ENCODE measurements around the gene SLC32A1. TPM values are rescaled to one million over a fixed set of nuclear protein-coding genes. Genes with fewer than 3 reads are reported as not detected.

The SLC32A1 gene
- total RNA-seq, 1 experiment from 2014 or later = 0.09 TPM

- ChIA-PET POLR2A (no interaction called here), CTCF (interaction anchor here (1.2 to 4.6 kb wide), 5 partner anchors 15 to 51 kb away, joined by 4 to 18 read pairs (median 6); partner anchors contain the start of gene SLC32A1)
- Mint-ChIP-seq H3K4me3 (no peak overlapping the region), H3K27me3 (ENCODE audit: low read depth) (peaks cover 88% of the 10 kb centered on the region), H3K9me3 (no peaks in the 10 kb centered on the region), H3K4me1 (no peaks in the 10 kb centered on the region), H3K36me3 (no peaks in the 10 kb centered on the region), H3K27ac (no peak overlapping the region)
- TF ChIP-seq CBFB (CRISPR knock-in tag; IDR thresholded peaks at IDR 0.05; ENCODE audit: low read depth) = no peak
- no peak for TF ChIP-seq ZSCAN18 (CRISPR knock-in tag; IDR thresholded peaks at IDR 0.05)
- TF ChIP-seq TP53 (CRISPR knock-in tag; IDR thresholded peaks at IDR 0.05) = no peak
- TF ChIP-seq GABPB1 (CRISPR knock-in tag; IDR thresholded peaks at IDR 0.05) = no peak
- TF ChIP-seq MLX (CRISPR knock-in tag; IDR thresholded peaks at IDR 0.05) = no peak
- no peak for TF ChIP-seq TCF7 (CRISPR knock-in tag; IDR thresholded peaks at IDR 0.05; ENCODE audit: low read depth)
- TF ChIP-seq ZNF425 (CRISPR knock-in tag; conservative IDR thresholded peaks at IDR 0.05) = no peak
- no peak for TF ChIP-seq ATF2 (CRISPR knock-in tag; IDR thresholded peaks at IDR 0.05; ENCODE audit: borderline replicate concordance, low read depth)
- TF ChIP-seq NFYB (CRISPR knock-in tag; conservative IDR thresholded peaks at IDR 0.05; ENCODE audit: low read depth) = no peak
- TF ChIP-seq ARID4B (CRISPR knock-in tag; IDR thresholded peaks at IDR 0.05; ENCODE audit: borderline replicate concordance) = no peak
- TF ChIP-seq ESRRA (CRISPR knock-in tag; IDR thresholded peaks at IDR 0.05; ENCODE audit: borderline replicate concordance) = no peak
- TF ChIP-seq MAX (CRISPR knock-in tag; IDR thresholded peaks at IDR 0.05) = no peak
- no peak for TF ChIP-seq GRHL2 (CRISPR knock-in tag; IDR thresholded peaks at IDR 0.05; ENCODE audit: insufficient replicate concordance, severe bottlenecking)
- ATAC-seq = no peak
- no peak for DNase-seq (ENCODE audit: low spot score)
Measured at GRCh38 chr20:38685271-38685670, 39.0 kb upstream of the SLC32A1 start.

- ATAC-seq (peak; percentile 67), DNase-seq (ENCODE audit: low spot score) (peak; percentile 84)
- ChIA-PET POLR2A (no interaction called here), CTCF (interaction anchor here (1.2 to 4.6 kb wide), 5 partner anchors 15 to 52 kb away, joined by 4 to 18 read pairs (median 6); partner anchors contain the start of gene SLC32A1)
- Mint-ChIP-seq H3K9me3 (no peaks in the 10 kb centered on the region), H3K27me3 (ENCODE audit: low read depth) (peaks cover 87% of the 10 kb centered on the region), H3K4me1 (no peaks in the 10 kb centered on the region), H3K4me3 (no peak overlapping the region), H3K27ac (no peak overlapping the region), H3K36me3 (no peaks in the 10 kb centered on the region)
- TF ChIP-seq ZSCAN18 (CRISPR knock-in tag; IDR thresholded peaks at IDR 0.05) (no peak), ERG (CRISPR knock-in tag; IDR thresholded peaks at IDR 0.05) (no peak), AR (CRISPR knock-in tag; IDR thresholded peaks at IDR 0.05) (no peak), CREM (CRISPR knock-in tag; IDR thresholded peaks at IDR 0.05) (no peak; the same call in 1 of the 2 replicates), JAZF1 (CRISPR knock-in tag; IDR thresholded peaks at IDR 0.05) (no peak)
Measured at GRCh38 chr20:38685853-38686473, 38.3 kb upstream of the SLC32A1 start.

Measured in WTC11 (cell line).